NCI-H510A treated with DMSO at 0.1 percent for 48 hours (cell line): Measurements from ENCODE around the gene OR5M3.

Experiments used
- DNase-seq: peaks from one replicate; lab custom pipeline; 2025; lab: John Stamatoyannopoulos, UW

OR5M3 gene

DNA sequence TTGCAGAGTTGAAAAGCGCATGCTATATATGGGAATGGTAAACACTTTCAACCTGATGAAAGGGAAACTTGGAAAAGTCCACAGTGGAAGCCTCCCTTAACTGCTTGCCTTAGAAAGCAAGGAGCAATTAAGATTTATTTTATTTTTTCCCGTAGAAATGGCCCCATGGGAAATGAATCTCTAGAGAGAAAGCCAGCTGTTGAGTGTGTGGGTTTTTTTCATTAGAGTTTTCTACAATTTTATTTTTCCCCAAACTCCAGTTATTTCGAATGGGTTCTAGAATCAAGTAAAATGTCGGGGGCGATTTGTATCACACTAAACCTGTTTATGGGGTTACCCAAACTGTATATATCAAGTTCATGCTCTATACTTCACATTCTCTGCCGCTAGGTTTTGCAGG is at the start of gene OR5M3:
Gene OR5M3 (minus strand): TSS at position 101 of the 400 bp plus-strand sequence. CDS start 2,855 bp downstream, outside the sequence.
- DNase-seq, result no peak

DNA sequence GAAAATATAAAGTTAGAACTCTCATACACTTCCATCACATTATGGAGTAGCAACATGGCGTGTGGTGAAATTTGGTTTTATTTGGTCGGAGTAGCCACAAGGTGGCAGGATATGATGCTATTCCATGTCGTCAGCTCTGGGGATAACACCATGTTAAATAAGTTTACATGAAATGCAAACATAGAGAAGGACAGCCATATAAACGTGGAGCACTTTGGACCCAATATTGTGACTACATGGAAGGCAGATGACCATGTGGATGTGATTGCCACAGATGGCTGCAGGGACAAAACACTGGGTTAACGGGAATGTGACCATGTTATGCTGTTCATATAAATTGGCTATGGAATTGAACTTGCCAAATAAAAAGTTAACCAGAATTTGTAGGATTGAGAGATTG is 48.9 kb upstream of the OR5M3 start:
- no peak for DNase-seq

DNA sequence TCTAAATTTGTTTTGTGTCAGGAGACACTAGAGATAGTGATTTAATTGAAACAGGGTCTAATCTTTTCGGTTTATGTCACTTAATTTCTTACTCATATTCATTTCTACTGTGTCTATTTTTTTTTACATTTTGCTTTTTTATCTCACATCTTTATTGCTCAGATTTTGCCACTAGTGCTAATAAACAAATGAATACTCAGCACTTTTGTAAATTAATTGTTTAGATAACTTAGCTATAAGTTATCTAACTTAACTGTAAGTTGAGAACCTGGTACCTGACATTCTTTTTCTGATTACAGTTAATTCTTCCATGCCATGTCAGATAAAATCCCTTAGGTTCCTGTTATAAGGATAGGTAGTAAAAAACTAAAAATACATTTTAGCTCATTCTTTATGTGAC is 40.1 kb upstream of the OR5M3 start:
- DNase-seq, result no peak

DNA sequence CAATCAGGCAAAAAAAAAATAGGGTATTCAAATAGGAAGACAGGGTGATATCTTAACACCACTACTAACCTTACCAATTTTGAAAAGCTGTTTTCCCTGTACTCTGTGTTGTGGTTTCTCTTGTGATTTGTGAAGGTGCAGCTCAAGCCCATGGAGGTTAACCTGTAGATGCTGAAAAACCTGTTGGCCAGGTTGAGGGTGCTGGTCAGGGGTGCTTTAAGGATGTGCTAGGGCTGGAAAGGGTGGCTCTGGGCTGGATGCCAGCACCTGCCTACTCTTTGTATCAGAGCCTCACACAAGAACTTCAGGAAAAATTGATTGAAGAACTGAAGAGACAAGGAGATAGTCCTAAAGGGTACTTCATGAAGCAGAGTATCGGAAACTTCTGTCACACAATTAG is 36.3 kb upstream of the OR5M3 start:
- DNase-seq, result no peak

DNA sequence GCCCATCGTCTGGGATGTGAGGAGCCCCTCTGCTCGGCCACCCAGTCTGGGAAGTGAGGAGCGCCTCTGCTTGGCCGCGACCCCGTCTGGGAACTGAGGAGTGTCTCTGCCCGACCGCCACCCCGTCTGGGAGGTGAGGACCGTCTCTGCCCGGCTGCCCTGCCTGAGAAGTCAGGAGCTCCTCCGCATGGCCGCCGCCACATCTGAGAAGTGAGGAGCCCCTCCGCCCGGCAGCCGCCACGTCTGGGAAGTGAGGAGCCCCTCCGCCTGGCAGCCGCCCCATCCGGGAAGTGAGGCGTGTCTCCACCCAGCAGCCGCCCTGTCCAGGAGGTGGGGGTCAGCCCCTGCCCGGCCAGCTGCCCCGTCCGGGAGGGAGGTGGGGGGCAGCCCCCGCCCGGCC is 23.9 kb upstream of the OR5M3 start:
- no peak for DNase-seq

DNA sequence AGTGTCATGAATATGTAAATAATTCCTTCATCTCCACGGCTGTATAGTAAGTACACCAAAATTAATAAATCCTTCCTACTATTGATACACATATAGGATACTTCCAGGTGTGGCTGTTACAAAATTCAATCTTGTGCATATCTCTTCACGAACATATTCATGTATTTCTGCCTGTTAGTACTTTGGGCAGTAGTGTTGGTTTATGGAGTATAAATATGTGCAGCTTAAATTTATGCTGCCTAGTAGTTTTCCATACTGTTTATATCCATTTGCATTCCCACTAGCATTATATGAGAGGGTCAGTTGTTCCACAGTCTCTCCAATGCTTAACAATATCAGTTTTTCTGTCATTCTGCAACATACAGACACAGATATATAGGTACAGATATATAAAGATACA is 22.0 kb upstream of the OR5M3 start:
- DNase-seq, result no peak

DNA sequence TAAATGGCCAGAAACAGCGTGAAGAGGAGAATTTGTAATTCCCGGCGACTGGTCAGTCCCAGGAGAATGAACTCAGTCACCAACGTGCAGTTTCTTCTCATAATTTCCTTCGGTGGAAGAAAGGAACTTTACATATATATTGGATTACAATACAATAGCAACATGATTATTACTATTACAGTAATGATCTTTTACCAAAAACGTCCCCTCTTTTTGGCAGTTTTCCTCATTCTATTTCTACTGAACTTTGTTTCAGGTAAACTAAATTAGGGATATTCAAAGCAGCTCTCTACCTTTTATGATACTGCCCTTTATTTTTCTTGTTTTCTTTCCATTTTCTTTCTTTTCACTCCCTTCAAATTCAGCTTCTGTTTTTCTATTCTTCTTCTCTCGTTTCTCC is 18.1 kb upstream of the OR5M3 start, which contains the start of gene OR5M8:
Gene OR5M8 (minus strand): TSS at position 101 of the 400 bp plus-strand sequence. CDS start 0 bp downstream, at position 101.
- no peak for DNase-seq

DNA sequence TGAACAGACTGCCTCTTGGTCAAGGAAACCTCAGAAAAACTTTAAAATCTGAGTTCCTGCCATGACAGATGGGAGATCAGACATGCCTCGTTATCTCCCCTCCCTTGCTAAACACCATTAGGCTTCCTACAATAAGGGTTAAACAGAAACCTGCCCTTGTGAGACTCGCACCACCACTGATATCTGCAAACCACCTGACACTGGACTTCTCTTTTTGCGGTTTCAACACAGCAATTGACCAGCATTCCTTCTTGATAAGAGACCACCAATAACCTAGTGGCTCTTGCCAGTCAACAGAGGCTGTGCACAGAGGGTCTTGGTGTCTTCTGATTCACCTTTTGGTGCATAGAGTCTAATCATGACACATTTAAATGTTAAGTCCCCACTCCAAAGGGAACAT is 13.6 kb upstream of the OR5M3 start:
- no peak for DNase-seq

DNA sequence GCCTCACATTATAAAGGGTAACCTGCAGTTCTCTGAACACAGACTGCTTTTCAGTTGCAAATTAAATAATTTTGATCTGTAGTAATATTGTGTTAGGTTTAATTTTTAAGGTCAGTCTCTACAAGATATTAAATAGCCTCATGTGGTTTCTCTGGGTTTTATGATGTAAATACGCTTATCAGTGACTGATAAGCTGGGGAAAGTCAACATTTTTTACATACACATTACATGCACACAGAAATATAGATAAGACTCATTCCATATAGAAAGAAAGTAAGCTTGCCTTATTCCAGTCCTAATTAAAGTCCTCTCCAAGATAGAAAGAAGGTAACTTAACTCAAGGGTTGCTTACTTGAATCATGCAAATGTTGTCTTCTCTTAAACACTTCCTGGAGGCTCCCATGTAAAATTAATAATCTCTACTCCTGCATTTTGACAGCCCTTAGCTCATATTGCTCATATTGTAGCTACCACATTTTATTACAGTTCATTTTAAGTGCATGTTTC is 1.6 kb upstream of the OR5M3 start:
- DNase-seq, result no peak

DNA sequence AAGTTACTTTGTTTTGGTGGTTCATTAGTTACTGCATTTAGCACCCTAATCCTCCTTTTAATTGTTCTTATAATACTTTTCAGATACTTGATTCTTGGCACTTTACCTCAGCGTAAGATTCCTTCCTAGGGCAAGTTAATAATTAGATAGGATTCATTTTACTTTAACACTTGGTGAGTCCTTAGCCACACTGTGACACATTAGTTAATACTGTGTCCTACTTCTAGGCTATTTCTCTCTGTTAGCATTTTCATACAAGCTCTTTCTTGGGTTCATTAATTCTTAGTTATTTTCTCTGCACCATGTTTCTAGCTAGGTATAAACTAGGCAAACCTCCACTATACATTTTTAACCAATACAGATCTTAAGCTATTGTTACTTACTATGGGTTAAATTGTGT is 16.1 kb downstream of the OR5M3 start:
- no peak for DNase-seq

DNA sequence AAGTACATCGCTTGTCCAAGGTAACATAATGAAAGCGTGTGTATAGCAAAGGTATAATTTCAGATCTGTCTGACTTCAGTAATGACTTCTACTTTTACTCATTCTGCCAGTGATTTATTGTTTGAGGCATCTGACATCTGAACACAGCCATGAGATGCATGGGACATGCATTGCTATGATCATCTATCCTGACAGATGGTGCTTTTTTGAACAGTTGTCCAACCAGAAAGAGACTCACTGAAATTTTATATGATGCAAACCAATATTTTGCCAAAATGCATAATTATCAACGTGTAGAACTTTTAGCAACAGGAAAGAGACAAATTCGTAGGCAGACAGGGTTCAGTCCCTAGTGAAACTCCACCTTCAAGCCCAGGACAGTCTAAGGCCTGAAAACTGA is 19.6 kb downstream of the OR5M3 start:
- DNase-seq, result no peak
